Stimulated activated CD8-positive, alpha-beta memory T cell treated with anti-CD3 and anti-CD28 coated beads, Interleukin-7, amount 100 ng/mL, for 4 hours (primary cell): ENCODE results near the gene PLA2G3.
"Not testable (repeated sequence)": the region's sequence is repeated elsewhere in the genome, so short reads cannot be mapped to it uniquely, and the experiment has no call there.

ENCODE experiments used
- DNase-seq, 2 donors: peaks; one replicate each; pipeline ENCODE4 v3.0.0-alpha.2; 2020; ENCODE audit warnings: low read depth in 2 of 2

PLA2G3 gene

DNA sequence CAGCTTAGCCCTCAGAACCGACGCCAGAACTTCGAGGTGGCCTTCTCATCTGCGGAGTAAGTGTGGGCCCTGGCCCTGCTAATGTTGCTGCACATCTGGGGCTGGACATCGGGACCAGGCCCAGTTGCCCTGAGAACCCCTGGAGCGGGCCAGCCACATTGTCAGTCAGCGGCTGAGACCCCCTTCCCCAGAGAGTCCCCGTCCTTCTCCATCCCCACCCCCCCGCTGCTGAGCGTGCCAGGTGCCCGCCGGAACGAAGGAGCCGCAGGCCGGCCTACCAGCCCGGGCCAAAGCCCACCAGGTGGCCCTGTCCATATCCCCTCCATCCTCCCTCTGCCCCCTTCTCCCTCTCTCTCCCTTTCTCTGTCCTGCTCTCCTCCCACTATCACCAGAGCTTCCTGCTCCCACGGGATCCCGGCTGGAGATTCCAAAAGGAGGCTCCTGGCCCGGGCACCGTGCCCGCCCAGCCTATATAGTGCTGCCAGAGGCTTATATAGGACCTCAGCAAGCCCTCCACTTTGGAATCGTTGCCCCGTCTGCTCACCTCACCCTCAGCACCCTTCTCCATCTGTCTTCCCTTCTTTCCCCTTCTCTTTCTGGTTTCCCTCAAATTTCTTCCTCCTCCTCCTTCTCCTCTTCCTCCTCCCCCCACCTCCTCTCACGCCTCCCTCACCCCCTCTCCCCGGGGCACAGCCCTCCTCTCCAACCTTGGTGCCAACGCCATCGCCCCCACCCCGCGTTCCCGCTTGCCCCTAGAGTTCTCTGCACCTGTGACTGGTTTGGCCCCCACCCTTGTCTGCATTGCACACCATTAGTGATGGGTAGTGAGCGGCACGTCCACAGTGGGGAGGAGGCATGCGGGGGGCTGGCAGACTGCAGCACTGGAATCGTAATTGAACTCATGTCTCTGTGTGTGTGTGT lies 40.2 kb downstream of the PLA2G3 start:
- no peak for DNase-seq

DNA sequence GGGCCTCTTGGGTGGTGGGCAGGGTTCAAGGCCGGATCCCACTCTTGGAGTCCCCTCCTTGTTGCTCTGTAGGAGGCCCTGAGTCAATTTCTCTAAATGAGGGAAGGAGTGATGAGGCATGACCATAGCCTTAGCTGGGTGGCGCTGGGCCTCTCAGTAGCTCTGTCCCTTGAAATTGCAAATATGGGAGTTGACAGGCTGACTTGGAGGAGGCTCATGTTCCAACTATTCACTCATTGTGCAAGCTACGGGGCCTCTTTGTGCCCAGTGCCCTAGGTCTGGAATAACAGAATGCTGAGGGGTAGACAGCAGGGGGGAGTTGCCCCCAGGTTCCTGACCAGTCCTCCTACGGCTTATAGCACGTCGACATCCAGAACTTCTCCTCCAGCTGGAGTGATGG lies 40.9 kb downstream of the PLA2G3 start:
- DNase-seq = no peak

DNA sequence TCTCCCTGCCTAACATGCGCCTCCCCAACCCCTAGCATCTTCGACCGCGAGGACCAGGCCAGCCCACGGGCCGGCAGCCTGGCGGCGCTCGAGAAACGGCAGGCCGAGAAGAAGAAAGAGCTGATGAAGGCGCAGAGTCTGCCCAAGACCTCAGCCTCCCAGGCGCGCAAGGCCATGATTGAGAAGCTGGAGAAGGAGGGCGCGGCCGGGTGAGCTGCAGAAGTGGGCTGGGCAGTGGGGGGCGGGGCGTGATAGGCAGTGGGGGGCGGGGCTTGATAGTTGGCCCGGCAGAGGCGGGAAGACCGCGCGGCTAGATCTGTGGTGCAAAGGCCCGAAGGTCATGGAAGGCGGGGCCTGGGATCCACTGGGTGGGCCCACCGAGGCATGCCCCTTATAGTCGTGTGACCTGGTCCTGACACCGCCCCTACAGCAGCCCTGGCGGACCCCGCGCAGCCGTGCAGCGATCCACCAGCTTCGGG lies 41.6 kb downstream of the PLA2G3 start:
- DNase-seq = no peak

DNA sequence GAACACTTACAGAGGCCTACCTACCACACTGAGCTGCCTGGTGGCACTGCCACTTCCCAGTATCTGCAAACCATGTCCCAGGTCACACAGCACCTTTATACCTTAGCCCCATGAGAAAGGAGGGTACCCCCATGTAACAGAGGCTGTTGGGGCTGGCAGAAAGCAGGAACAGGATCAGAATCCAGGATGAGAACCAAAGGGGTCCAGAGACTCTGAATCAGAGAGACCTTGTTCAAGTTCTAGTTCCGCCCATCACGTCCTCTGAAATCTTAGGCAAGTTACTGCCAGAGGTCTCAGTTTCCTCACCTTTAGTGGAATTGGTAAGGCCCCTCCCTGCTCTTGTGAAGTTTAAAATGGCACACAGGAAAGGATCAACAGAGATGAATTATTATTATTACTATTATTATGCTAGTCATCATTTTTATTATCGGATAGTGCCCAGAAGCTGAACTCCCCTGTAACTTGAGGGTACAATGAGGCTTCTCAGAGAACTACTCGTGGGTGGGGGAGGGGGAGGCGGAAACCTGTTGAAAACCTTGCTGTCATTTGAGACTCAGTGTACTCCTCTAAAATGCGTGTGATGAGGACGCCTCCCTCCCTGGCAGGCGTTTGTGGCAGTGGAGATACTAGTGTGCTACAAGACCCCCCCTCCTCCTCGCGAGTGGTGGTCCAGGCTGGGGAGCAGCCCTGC lies 42.2 kb downstream of the PLA2G3 start:
- no peak for DNase-seq

DNA sequence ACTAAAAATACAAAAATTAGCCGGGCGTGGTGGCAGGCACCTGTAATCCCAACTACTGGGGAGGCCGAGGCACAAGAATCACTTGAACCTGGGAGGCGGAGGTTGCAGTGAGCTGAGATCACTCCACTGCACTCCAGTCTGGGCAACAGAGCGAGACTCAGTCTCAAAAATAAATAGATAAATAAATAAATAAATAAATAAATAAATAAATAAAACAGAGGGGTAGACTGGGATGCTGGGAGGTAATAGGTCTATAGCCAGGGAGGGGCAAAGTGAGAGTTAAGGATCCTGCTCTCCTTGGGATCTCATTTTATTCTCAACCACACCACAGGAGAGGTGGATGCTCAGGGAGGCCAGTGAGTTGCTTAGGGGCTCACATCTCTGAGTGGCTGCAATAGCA lies 42.8 kb downstream of the PLA2G3 start:
- DNase-seq = not testable (repeated sequence)

DNA sequence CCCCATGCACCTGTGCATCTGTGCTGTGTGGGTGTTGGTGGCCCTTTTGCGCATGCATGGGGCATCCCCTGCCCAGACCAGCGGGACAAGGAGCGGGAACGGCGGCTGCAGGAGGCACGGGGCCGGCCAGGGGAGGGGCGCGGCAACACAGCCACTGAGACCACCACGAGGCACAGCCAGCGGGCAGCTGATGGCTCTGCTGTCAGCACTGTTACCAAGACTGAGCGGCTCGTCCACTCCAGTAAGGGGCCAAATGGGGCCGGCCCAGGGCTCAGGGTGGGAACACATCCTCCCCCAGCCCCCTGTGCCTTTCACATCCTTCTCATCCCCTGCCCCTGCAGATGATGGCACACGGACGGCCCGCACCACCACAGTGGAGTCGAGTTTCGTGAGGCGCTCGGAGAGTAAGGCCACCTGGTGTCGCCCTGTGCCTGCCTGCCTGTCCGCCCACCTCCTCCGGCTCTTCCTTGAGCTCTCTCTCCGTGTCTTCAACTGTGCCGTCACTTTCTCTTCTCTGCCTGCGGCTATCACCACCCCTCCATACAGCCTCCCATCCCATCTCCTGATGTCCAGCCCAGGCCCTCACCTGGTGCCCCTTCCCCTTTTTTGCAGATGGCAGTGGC lies 43.5 kb downstream of the PLA2G3 start:
- no peak for DNase-seq

DNA sequence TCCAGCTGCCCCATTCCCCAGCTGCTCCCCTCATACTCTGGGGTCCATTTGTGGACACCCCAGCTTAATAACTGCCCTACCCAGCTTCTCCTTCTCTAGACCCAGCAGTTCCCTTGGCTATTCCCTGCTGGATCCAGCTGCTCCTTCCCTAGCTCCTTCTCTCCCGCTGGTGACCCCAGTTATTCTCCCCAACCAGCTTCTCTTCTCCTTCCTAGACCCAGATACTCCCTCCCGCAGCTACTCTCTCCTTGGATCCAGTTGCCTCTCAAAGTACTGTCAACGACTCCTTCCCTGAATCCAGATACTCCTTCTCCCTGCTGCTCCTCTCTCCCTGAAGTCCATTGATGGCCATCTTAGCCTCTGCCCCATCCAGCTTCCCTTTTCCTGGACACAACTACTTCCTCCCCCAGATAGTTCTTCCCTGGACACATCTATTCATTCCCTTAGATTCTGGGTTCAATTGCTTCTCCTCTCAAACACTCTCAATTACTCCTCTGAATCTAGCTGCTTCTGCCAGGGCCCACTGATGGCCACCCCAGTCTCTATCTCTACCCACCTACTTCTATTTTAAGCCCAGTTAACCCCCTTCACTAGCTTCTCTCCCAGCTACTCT lies 44.6 kb downstream of the PLA2G3 start:
- no peak for DNase-seq

DNA sequence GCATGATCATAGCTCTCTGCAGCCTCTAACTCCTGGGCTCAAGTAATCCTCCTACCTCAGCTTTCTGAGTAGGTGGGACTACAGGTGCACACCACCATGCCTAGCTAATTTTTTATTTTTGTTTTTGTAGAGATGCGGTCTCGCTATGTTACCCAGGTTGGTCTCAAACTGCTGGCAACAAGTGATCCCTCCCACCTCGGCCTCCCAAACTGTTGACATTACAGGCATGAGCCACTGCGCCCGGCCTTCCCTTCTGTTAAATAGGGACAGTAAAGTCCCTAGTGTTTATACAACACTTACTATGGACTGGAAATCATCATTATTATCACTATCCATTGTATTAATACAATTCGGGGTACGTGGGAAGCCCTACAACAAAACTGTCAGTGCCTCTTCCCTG lies 45.6 kb downstream of the PLA2G3 start:
- DNase-seq = no peak

DNA sequence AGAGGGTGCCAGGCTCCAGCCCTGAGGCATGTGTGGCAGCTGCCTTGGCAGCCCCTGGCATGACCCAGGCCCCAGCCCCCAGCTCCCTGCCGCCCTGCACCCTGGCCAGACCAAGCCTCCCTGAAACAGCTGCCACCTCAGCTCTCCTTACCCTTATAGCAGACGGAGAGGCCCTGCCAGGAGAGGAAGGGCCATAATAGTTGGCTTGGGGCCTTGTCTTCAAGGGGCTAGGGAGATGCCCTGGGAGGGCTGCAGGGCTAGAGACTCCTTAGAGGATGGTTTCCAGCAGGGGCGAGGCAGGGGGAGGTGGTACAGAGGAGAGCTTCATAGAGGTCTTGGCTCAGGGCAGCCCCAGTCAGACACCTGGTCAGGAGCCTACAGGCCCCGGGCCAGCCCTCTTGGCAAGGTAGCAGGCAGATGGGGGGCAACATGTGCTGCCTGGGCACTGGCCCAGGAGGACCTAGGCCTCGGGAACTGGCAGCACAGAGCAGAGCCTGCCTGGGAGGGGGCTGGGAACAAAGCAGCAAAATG lies 46.2 kb downstream of the PLA2G3 start:
- no peak for DNase-seq

DNA sequence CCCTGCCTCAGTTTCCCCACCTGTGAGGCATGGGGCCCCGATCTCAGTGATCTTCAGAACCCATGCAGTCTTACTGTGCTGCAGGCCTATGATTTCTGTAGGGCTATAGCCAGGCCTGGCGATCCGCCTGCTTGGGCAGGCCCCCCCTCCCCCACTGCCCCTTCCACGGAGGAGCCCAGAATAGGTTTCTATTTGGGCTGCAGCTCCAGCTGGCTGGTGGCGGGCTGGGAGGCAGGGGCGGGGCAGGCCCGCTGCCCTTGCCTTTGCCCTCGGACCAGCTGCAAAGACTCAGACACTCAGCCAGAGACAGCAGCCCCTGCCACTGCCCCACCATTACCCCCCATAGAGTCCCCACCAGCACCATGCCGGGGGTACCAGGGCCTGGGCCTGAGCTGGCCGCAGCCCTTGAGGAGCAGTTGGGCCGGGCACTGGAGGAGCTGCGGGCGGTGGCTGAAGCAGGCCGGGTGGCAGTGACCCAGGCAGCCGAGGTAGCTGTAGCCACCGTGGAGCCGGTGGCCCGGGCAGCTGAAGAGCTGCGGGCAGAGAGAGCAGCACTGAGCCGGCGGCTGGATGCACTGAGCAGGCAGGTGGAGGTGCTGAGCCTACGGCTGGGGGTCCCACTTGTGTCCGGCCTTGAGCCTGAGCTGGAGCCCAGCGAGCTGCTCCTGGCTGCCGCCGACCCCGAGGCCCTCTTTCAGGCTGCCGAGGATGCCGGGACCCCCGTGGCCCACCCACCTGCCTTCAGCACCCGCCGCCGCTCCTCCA lies 47.0 kb downstream of the PLA2G3 start:
- no peak for DNase-seq

DNA sequence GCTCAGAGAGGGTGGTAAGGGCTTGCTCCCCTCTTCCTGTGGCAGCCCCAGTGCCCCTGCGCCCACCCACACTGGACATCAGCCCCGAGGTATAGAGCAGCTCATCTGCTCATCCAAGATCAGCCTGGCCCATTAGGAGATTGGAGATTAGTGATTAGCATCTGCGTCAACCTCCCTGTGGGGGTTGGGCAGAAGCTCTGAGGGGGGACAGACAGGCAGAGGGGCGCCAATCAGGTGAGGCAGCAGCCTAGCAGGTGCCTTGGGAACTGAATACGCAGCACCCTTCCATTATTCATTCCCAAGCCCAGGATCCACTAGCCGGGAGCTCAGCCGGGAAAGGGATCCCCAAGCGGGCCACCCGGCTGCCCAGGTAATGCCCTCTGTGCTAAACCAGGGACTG lies 48.1 kb downstream of the PLA2G3 start:
- DNase-seq = no peak

DNA sequence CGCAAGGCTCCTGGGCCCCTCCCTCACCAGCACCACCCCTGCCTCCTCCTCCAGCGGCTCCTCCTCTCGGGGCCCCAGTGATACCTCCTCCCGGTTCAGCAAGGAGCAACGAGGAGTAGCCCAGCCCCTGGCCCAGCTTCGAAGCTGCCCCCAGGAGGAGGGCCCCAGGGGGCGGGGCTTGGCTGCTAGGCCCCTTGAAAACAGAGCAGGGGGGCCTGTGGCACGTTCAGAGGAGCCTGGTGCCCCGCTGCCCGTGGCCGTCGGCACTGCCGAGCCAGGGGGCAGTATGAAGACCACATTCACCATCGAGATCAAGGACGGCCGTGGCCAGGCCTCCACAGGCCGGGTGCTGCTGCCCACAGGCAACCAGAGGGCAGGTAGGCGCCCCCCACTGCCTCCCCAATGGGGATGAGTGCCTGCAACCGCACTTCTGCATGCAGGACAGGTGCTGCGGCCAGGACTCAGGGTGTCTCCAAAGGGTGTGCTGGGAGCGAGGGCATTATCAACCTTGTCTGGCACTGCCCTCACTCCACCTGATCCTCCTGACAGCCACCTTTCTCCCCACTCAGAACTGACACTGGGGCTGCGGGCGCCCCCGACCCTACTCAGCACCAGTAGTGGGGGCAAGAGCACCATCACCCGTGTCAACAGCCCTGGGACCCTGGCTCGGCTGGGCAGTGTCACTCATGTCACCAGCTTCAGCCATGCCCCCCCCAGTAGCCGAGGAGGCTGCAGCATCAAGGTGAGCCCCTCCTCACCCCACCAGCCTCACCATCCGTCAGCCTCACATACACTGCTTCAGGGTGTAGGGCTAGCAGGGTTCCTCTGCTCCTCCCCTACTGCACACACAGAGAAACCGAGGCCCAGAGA lies 49.0 kb downstream of the PLA2G3 start:
- DNase-seq = no peak

DNA sequence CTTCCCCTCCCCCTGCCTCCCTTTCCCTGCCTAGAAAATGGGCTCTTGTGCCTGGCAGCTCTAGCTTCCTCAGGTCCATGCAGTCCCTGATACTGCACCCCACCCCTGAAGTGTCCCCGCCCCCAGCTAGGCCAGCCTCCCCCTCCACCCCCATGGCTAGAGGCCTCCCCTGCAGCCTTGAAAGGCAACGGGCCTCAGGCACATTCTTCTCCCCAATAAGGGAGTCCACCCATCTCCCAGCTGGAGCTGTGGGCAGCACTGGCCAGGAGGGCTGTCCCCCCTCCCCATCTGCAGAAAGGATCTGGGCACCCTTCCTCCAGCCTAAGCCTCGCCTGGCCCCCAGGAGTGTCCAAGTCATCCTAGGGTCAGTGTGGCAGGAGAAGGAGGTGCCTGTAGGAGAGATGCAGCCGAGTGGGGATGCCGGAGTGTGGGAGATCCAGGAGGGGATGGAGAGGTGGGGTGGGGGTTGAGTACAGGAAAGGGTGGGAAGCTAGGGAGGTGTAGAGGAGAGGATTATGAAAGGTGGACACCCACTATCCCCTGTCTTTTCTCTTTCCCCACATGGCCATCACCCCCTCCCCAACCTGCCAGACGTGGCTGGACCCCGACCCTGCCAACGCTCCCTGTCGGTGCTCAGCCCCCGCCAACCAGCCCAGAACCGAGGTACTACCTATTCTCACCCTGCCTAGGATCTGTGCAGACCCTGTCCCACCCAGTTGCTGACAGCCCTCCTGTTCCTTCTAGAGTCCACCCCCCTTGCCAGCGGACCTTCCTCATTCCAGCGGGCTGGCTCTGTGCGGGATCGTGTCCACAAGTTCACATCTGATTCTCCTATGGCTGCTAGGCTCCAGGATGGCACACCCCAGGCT lies 49.9 kb downstream of the PLA2G3 start:
- DNase-seq = no peak

DNA sequence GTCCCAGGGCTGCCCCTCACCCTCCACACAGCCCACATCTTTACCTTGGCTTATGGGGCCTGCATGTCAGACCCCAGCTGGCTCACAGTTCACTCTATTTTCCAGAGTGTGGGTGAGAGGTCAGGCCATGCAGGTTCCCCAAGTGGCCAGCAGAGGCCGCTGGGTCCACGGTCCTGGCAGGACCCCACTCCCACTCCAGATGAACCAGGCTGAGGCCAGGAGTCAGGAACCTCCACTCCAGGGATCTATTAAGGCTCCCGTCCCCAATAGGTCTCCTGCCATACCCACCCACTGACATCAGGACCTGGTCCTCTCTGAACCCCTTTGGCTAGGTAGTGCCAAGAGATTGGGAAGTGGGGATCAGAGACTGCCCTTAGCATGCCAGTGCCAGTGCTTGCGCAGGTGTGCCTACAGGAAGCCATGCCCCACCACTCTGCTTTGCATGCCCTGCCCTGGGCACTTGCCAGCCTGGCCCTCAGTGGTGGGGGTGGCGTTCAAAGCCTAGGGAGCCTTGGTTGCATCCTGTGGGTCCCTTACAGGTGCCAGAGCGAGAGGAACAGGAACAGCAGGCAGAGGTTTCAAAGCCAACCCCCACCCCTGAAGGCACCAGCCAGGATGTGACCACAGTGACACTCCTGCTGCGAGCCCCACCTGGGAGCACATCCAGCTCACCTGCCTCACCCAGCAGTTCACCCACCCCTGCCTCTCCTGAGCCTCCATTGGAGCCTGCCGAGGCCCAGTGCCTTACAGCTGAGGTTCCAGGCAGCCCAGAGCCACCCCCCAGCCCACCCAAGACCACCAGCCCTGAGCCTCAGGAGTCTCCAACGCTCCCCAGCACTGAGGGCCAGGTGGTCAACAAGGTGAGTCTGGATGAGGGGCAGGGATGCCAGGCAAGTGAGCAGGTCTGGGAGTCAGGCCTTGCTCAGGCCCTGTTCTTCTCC lies 50.9 kb downstream of the PLA2G3 start:
- no peak for DNase-seq

DNA sequence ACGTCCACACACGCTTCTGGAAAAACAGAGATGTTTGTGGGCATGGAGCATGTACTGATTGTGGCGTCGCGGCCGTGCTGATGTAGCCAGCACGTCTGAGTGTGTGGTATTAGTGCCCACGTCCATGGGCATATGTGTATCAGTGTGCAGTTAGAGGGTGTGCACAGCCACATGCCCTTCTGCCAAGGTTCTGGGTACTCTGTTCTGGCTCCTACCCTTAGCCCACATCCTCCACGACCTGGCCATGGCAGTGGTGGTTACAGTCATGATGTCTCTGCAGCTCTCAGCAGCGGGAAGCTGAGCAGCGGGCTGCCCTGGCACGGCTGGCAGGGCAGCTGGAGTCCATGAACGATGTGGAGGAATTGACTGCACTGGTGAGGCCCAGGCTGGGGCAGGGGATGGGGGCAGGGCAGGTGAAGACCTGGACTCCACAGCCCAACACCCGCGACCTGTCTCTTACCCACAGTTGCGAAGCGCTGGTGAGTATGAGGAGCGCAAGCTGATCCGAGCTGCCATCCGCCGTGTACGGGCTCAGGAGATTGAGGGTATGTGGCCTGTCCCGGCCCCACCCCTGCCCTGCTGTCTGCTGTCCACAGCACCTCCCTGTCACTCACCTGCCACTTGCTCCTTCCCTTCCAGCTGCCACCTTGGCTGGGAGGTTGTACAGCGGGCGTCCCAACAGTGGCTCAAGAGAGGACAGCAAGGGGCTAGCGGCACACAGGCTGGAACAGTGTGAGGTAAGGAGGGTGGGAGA lies 51.9 kb downstream of the PLA2G3 start:
- no peak for DNase-seq

DNA sequence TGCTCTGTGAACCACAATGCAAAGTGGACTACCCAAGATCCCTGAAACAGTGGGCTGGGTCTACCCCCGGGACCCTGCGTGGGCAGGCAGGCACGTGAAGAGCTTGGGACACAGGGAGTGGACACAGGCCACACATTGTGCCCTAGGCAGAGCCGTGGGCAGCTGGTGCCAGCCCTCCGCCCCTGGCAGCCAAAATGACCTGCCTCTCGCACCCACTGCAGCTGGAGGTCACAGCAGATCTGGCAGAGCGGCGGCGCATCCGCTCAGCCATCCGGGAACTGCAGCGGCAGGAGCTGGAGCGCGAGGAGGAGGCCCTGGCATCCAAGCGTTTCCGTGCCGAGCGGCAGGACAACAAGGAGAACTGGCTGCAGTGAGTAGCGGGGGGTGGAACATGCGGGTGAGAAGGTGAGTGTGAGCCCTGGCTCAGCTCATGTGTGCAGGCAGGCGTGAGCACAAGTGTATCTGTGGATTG lies 52.5 kb downstream of the PLA2G3 start:
- DNase-seq = no peak

DNA sequence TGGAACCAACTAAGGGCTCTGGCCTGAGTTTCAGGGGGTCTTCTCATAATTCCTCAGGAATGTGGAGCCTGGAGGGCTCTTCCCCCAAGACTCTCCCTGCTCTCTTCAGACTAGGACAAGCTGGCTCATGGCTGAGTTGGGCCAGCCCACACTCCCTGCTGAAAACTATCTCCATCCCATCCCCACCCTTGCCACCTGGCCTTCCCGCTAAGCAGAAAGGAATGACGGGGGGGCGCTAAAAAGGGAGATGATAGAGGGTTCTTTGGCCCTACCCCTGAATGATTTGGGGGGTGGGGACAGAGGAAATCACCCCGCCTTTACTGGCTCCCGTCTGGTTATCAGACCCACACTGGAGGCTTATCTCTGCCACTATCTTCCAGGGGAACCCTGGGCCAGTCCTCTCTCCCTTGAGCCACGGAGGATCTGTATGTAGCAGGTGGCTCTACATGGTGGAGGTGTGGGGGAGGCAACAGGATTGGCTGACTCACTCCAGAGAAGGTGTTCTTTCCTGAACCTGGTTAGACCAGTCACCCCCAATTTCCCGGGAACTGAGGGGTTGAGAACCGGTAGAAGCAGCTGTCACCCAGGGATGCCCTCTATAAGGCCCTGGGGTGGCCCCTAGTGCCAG lies 53.5 kb downstream of the PLA2G3 start:
- no peak for DNase-seq
